ENCODE measurements around the gene FNDC3A. TPM values are rescaled to one million over a fixed set of nuclear protein-coding genes. Genes with fewer than 3 reads are reported as not detected.
A peak's percentile ranks its signal among the peaks of the same experiment; 100 is the strongest.

Gene FNDC3A
- total RNA-seq, 1 experiment from 2014 or later = 15.6 TPM

DNA sequence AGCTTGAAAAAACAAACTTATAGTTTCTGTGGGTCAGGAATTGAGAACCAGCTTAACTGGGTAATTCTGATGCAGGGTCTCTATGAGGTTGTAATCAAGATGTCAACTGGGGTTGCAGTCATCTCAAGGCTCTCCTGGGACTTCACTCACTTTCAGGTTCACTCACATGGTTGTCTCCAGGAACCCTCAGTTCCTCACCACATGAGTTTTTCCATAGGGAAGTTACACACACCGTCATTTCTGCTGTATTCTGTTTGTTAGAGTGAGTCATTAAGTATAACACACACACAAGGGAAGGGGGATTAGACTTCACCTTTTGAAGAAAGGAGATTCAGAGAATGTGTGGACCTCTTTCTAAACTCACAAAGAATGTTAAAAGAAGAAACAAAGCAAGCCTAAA, 209.6 kb downstream of the FNDC3A start:
- Histone ChIP-seq H3K36me3 (ENCODE audit: low read depth, low read length) (peaks cover 15% of the 10 kb centered on the region; the same call in 1 of the 2 replicates), H3K4me2 (ENCODE audit: low read length) (no peak overlapping the region), H3K79me2 (ENCODE audit: low read length) (no peaks in the 10 kb centered on the region), H3K9ac (ENCODE audit: low read length) (no peak overlapping the region), H2AFZ (ENCODE audit: low read length) (no peak overlapping the region), H3K4me3 (ENCODE audit: low read length) (no peak overlapping the region), H3K4me1 (ENCODE audit: insufficient read depth, low read length) (no peaks in the 10 kb centered on the region), H3K27ac (ENCODE audit: low read length) (no peak overlapping the region), H3K27me3 (ENCODE audit: low read length) (no peaks in the 10 kb centered on the region), H3K9me3 (ENCODE audit: low read length) (no peaks in the 10 kb centered on the region), H4K20me1 (ENCODE audit: low read length) (no peaks in the 10 kb centered on the region), H3K9me2 (replicated peaks; ENCODE audit: low read length) (no peaks in the 10 kb centered on the region), H3F3A (ENCODE audit: low read length, unreplicated experiment) (no peaks in the 10 kb centered on the region)
- intact Hi-C loops (cut with micrococcal nuclease) = no loop called here
- TF ChIP-seq EZH2phosphoT487 (IDR thresholded peaks at IDR 0.05; ENCODE audit: borderline replicate concordance, low read length) (no peak), EZH2 (IDR thresholded peaks at IDR 0.05; ENCODE audit: low read length, unreplicated experiment) (no peak)
- TF ChIP-seq, protein P1, sequence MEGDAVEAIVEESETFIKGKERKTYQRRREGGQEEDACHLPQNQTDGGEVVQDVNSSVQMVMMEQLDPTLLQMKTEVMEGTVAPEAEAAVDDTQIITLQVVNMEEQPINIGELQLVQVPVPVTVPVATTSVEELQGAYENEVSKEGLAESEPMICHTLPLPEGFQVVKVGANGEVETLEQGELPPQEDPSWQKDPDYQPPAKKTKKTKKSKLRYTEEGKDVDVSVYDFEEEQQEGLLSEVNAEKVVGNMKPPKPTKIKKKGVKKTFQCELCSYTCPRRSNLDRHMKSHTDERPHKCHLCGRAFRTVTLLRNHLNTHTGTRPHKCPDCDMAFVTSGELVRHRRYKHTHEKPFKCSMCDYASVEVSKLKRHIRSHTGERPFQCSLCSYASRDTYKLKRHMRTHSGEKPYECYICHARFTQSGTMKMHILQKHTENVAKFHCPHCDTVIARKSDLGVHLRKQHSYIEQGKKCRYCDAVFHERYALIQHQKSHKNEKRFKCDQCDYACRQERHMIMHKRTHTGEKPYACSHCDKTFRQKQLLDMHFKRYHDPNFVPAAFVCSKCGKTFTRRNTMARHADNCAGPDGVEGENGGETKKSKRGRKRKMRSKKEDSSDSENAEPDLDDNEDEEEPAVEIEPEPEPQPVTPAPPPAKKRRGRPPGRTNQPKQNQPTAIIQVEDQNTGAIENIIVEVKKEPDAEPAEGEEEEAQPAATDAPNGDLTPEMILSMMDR (conservative IDR thresholded peaks at IDR 0.05; ENCODE audit: low read depth, low read length) = no peak
- no TSS peak for BruUV-seq (replicated peaks)
- CTCF ChIA-PET = no interaction called here
- no peak for ATAC-seq
- peak; percentile 25 for DNase-seq
- POLR2A ChIA-PET (ENCODE audit: unreplicated experiment) = no interaction called here

DNA sequence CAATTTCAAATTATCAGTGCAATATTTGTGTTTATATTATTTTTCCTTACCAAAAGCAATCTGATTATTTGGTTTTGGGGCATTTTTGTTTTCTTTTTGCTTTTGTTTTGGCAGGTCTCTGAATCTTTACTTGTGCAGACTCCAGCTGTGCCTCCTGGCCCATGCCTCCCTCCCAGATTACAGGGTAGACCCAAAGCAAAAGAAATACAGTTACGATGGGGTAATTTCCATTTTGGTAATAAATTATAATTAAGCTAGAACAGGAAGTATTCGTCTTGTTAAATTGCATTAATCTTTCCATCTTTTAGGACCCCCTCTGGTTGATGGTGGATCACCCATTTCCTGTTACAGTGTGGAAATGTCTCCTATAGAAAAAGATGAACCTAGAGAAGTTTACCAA, 215.2 kb downstream of the FNDC3A start:
- H3K36me3 ChIP-seq (ENCODE audit: low read depth, low read length) = peaks cover 22% of the 10 kb centered on the region
- ChIA-PET POLR2A (ENCODE audit: unreplicated experiment) (no interaction called here), CTCF (no interaction called here)
- H2AFZ ChIP-seq (ENCODE audit: low read length) = no peak overlapping the region
- no peaks in the 10 kb centered on the region for H4K20me1 ChIP-seq (ENCODE audit: low read length)
- DNase-seq = no peak
- no peak overlapping the region for H3K4me2 ChIP-seq (ENCODE audit: low read length)
- TF ChIP-seq EZH2 (IDR thresholded peaks at IDR 0.05; ENCODE audit: low read length, unreplicated experiment) (no peak), EZH2phosphoT487 (IDR thresholded peaks at IDR 0.05; ENCODE audit: borderline replicate concordance, low read length) (no peak)
- TF ChIP-seq, protein P1 (conservative IDR thresholded peaks at IDR 0.05; ENCODE audit: low read depth, low read length) = no peak
- no peaks in the 10 kb centered on the region for H3K9me2 ChIP-seq (replicated peaks; ENCODE audit: low read length)
- H3K79me2 ChIP-seq (ENCODE audit: low read length) = no peaks in the 10 kb centered on the region
- no peak for ATAC-seq
- no peaks in the 10 kb centered on the region for H3K9me3 ChIP-seq (ENCODE audit: low read length)
- H3K9ac ChIP-seq (ENCODE audit: low read length) = no peak overlapping the region
- intact Hi-C loops (cut with micrococcal nuclease) = no loop called here
- no peaks in the 10 kb centered on the region for H3F3A ChIP-seq (ENCODE audit: low read length, unreplicated experiment)
- BruUV-seq (replicated peaks) = no TSS peak
- no peak overlapping the region for H3K4me3 ChIP-seq (ENCODE audit: low read length)
- H3K4me1 ChIP-seq (ENCODE audit: insufficient read depth, low read length) = no peaks in the 10 kb centered on the region
- H3K27me3 ChIP-seq (ENCODE audit: low read length) = no peaks in the 10 kb centered on the region
- H3K27ac ChIP-seq (ENCODE audit: low read length) = no peak overlapping the region

DNA sequence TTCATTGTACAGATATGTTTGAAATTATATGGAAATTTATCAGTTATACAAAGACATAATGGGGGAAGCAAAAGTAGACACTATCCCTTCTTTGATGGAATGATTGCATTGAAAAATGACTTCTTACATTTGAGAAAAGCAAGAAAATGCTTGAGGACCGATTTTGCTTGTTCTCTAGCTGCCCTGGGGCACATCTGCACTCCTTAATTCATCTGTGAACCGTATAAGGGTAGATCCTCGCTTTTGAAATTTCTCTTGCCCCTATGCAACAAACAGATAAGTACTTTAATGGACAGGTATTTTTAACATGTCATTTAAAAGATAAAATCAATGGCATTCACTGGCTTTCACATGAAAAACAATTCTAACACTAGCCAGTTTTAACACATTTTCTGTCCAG, 230.9 kb downstream of the FNDC3A start:
- no peaks in the 10 kb centered on the region for H3K9me2 ChIP-seq (replicated peaks; ENCODE audit: low read length)
- no peak overlapping the region for H3K4me3 ChIP-seq (ENCODE audit: low read length)
- H4K20me1 ChIP-seq (ENCODE audit: low read length) = no peaks in the 10 kb centered on the region
- intact Hi-C loops (cut with micrococcal nuclease) = no loop called here
- DNase-seq = no peak
- no peak overlapping the region for H3K9ac ChIP-seq (ENCODE audit: low read length)
- no peaks in the 10 kb centered on the region for H3K79me2 ChIP-seq (ENCODE audit: low read length)
- H3F3A ChIP-seq (ENCODE audit: low read length, unreplicated experiment) = no peaks in the 10 kb centered on the region
- POLR2A ChIA-PET (ENCODE audit: unreplicated experiment) = no interaction called here
- CTCF ChIA-PET = no interaction called here
- H3K27me3 ChIP-seq (ENCODE audit: low read length) = no peaks in the 10 kb centered on the region
- peaks cover 4% of the 10 kb centered on the region; the same call in 1 of the 2 replicates for H3K36me3 ChIP-seq (ENCODE audit: low read depth, low read length)
- TF ChIP-seq EZH2 (IDR thresholded peaks at IDR 0.05; ENCODE audit: low read length, unreplicated experiment) = no peak
- TF ChIP-seq, protein P1 (conservative IDR thresholded peaks at IDR 0.05; ENCODE audit: low read depth, low read length) = no peak
- no peak for TF ChIP-seq EZH2phosphoT487 (IDR thresholded peaks at IDR 0.05; ENCODE audit: borderline replicate concordance, low read length)
- no peak overlapping the region for H3K27ac ChIP-seq (ENCODE audit: low read length)
- H3K9me3 ChIP-seq (ENCODE audit: low read length) = no peaks in the 10 kb centered on the region
- H3K4me2 ChIP-seq (ENCODE audit: low read length) = no peak overlapping the region
- H3K4me1 ChIP-seq (ENCODE audit: insufficient read depth, low read length) = no peaks in the 10 kb centered on the region
- BruUV-seq (replicated peaks) = no TSS peak
- H2AFZ ChIP-seq (ENCODE audit: low read length) = no peak overlapping the region
- no peak for ATAC-seq
